HUDEP-2 (cell line): ENCODE results near the gene ZFPL1.

Source experiments
- DNase-seq, 76 experiments: peaks; one replicate each; lab custom pipeline; 2025; ENCODE audit not compliant: unreplicated experiment in 76 of 76; lab: John Stamatoyannopoulos, UW

The ZFPL1 gene

GRCh38 chr11:65083834-65084597 is at the start of gene ZFPL1, which contains the start of gene CDCA5:
ZFPL1 (plus strand) TSS chr11:65084222; CDS start chr11:65084699, 477 bp downstream.
CDCA5 (minus strand) TSS chr11:65084040; CDS start chr11:65083978, 62 bp downstream.
- peak in 74 of 76 experiments; percentile 46 to 96 (median 88) for DNase-seq

- DNase-seq: no peak
Measured at GRCh38 chr11:65034423-65034822, 49.6 kb upstream of the ZFPL1 start.

GRCh38 chr11:65035579-65035978 is 48.4 kb upstream of the ZFPL1 start:
- no peak for DNase-seq

- peak in 1 of 76 experiments; percentile 12 for DNase-seq
Measured at GRCh38 chr11:65036931-65037330, 47.1 kb upstream of the ZFPL1 start.

- DNase-seq: peak in 1 of 76 experiments; percentile 77
Measured at GRCh38 chr11:65040520-65040846, 43.5 kb upstream of the ZFPL1 start.

GRCh38 chr11:65040847-65041622 is 43.0 kb upstream of the ZFPL1 start, which contains the start of gene SAC3D1:
SAC3D1 (plus strand) TSS chr11:65041210; CDS start chr11:65041293, 83 bp downstream.
- peak; percentile 42 to 98 (median 90) for DNase-seq

GRCh38 chr11:65042891-65043290 is 41.1 kb upstream of the ZFPL1 start:
- no peak for DNase-seq

GRCh38 chr11:65043881-65044501 is 40.0 kb upstream of the ZFPL1 start:
- DNase-seq: no peak

- no peak for DNase-seq
Measured at GRCh38 chr11:65045061-65045460, 39.0 kb upstream of the ZFPL1 start.

- no peak for DNase-seq
Measured at GRCh38 chr11:65045728-65046127, 38.3 kb upstream of the ZFPL1 start.

- peak in 1 of 76 experiments; percentile 12 for DNase-seq
Measured at GRCh38 chr11:65047581-65048422, 36.2 kb upstream of the ZFPL1 start.

- DNase-seq: no peak
Measured at GRCh38 chr11:65051398-65051858, 32.6 kb upstream of the ZFPL1 start.

GRCh38 chr11:65053827-65054508 is 30.1 kb upstream of the ZFPL1 start:
- DNase-seq: no peak

- DNase-seq: no peak
Measured at GRCh38 chr11:65055538-65055937, 28.5 kb upstream of the ZFPL1 start.

- DNase-seq: no peak
Measured at GRCh38 chr11:65056999-65057398, 27.0 kb upstream of the ZFPL1 start.

GRCh38 chr11:65057526-65057925 is 26.5 kb upstream of the ZFPL1 start:
- DNase-seq: no peak

- DNase-seq: no peak
Measured at GRCh38 chr11:65058012-65058411, 26.0 kb upstream of the ZFPL1 start.

GRCh38 chr11:65058419-65059054 is 25.5 kb upstream of the ZFPL1 start, which contains the start of gene NAALADL1:
NAALADL1 (minus strand) TSS chr11:65058553; CDS start chr11:65058521, 32 bp downstream.
- no peak for DNase-seq

GRCh38 chr11:65059523-65059922 is 24.5 kb upstream of the ZFPL1 start:
- DNase-seq: no peak
